Measurements from ENCODE around the gene LETM1.

GRCh38 chr4:1808396-1808795, 47.6 kb downstream of the LETM1 start:
- TF ChIP-seq POLR2A (IDR thresholded peaks at IDR 0.05; ENCODE audit: low read depth, low read length): no peak
- TF ChIP-seq POLR2AphosphoS5 (IDR thresholded peaks at IDR 0.05; ENCODE audit: low read depth, low read length): no peak
- TF ChIP-seq PAX5 (IDR thresholded peaks at IDR 0.05; ENCODE audit: insufficient read depth, low read length, severe bottlenecking): no peak
